NB4 (cell line): ENCODE results near the gene SP100.
A peak's percentile ranks its signal among the peaks of the same experiment; 100 is the strongest.

Source experiments
- DNase-seq: peaks from one replicate; pipeline ENCODE4 v3.0.0; 2010; ENCODE audit warnings: low read depth
- H3K4me3 ChIP-seq: one replicate; pipeline ENCODE4 v1.5.1; 2011; ENCODE audit warnings: mild to moderate bottlenecking, low read depth, low read length, moderate library complexity
- MYC ChIP-seq: IDR thresholded peaks from 2 replicates; pipeline ENCODE4 v1.6.1; 2011; ENCODE audit warnings: low read depth, low read length
- POLR2A ChIP-seq: IDR thresholded peaks from 2 replicates; pipeline ENCODE4 v1.6.1; 2011; ENCODE audit warnings: mild to moderate bottlenecking; ENCODE audit not compliant: insufficient read length; ENCODE audit errors: extremely low read depth
- TF ChIP-seq, protein P1 (sequence below): IDR thresholded peaks from one replicate; pipeline ENCODE4 v1.5.1; 2012; ENCODE audit warnings: low read depth, low read length
- TF ChIP-seq, protein P2 (sequence below): IDR thresholded peaks from 2 replicates; pipeline ENCODE4 v1.6.1; 2011; ENCODE audit warnings: low read depth, low read length

SP100 gene

GRCh38 chr2:230411570-230412370 is 4.2 kb upstream of the SP100 start:
- peak overlapping the region; percentile 91 for H3K4me3 ChIP-seq
- peak; percentile 75 for DNase-seq
- TF ChIP-seq, protein P1, sequence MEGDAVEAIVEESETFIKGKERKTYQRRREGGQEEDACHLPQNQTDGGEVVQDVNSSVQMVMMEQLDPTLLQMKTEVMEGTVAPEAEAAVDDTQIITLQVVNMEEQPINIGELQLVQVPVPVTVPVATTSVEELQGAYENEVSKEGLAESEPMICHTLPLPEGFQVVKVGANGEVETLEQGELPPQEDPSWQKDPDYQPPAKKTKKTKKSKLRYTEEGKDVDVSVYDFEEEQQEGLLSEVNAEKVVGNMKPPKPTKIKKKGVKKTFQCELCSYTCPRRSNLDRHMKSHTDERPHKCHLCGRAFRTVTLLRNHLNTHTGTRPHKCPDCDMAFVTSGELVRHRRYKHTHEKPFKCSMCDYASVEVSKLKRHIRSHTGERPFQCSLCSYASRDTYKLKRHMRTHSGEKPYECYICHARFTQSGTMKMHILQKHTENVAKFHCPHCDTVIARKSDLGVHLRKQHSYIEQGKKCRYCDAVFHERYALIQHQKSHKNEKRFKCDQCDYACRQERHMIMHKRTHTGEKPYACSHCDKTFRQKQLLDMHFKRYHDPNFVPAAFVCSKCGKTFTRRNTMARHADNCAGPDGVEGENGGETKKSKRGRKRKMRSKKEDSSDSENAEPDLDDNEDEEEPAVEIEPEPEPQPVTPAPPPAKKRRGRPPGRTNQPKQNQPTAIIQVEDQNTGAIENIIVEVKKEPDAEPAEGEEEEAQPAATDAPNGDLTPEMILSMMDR = no peak
- peak; percentile 53 for TF ChIP-seq POLR2A
- TF ChIP-seq MYC = peak; percentile 42; the same call in 1 of the 2 replicates
- TF ChIP-seq, protein P2, sequence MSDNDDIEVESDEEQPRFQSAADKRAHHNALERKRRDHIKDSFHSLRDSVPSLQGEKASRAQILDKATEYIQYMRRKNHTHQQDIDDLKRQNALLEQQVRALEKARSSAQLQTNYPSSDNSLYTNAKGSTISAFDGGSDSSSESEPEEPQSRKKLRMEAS = 0 out of 2 replicates have a peak, but pooled peaks have one; percentile 26

GRCh38 chr2:230412371-230412711 is 3.7 kb upstream of the SP100 start:
- DNase-seq = peak; percentile 89
- TF ChIP-seq POLR2A = no peak
- TF ChIP-seq, protein P1 = no peak
- TF ChIP-seq, protein P2 = no peak
- no peak for TF ChIP-seq MYC
- H3K4me3 ChIP-seq = peak overlapping the region; percentile 91

DNA sequence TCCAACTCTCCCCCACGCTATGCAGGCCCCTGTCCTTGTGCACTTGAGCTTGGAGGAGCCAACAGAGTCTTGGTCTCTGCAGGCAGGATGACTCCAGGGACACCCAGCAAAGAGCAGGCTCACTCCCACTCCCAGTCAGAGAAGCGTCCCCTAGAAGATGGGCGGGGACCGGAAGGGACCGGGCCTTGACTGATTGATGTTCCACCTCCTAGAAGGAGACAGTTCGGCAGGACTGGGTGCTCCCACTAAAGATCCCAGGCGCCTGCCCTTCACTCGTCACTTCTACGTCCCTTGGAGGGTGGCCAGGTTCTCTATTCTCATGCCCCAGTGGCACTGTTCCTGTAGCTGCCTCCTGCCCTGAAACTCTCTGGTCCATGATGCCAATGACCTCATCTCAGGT is 3.2 kb upstream of the SP100 start:
- H3K4me3 ChIP-seq = no peak overlapping the region
- TF ChIP-seq, protein P1 = no peak
- no peak for TF ChIP-seq MYC
- TF ChIP-seq POLR2A = no peak
- TF ChIP-seq, protein P2 = no peak
- DNase-seq = no peak

DNA sequence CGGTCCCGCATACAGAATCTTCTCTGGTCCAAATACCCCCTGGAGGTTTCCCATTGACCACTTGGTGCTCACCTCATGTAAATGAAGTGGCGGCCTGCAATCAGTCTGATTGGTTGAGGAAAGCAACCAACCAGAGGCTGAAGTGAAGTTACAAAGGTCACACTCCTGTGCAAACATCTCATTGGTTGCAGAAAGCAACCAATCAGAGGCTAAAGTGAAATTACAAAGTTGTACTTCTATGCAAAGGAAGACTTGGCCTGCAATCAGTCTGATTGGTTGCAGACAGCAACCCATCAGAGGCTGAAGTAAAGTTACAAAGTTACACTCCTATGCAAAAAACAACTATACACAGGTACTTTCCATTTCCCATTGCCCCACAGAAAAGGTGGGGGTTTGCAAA is 2.5 kb upstream of the SP100 start:
- TF ChIP-seq POLR2A (no peak), MYC (no peak)
- TF ChIP-seq, protein P2 = no peak
- TF ChIP-seq, protein P1 = no peak
- no peak overlapping the region for H3K4me3 ChIP-seq
- peak; percentile 29 for DNase-seq

DNA sequence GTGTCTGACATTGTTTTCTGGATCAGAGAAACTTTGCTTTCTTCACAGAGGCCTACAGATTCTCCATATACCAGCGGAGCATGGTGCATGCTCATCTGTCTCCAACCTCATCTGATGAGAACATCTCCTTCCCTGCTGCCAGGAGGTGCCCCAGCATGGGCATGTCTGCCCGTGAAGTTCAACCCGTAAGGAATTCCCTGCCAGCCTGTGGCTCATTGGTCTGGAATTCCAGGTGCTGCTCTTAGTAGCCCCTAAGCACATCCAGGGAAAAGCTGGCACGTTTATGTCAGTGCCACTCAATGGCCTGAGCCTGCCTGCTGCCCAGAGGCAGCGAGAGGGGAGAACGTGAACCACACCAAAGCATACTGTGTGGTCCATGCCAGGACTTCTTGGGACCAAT is 1.7 kb upstream of the SP100 start:
- H3K4me3 ChIP-seq = no peak overlapping the region
- TF ChIP-seq, protein P2 = no peak
- TF ChIP-seq, protein P1 = no peak
- no peak for TF ChIP-seq POLR2A
- no peak for DNase-seq
